GM12878 (cell line): Measurements from ENCODE around the gene ZBTB33.

Source experiments
- BACH1 ChIP-seq: fragments of 450-650 bp; IDR thresholded peaks from 2 replicates; pipeline ENCODE4 v1.6.1; 2017; ENCODE audit warnings: mild to moderate bottlenecking, borderline replicate concordance
- CEBPB ChIP-seq, 2 experiments: fragments of 150-350 bp in 1 of 2; IDR thresholded peaks; 2 replicates each; pipeline ENCODE4 v1.6.1; 2012 to 2014; ENCODE audit warnings: low read depth in 2 of 2, low read length in 2 of 2, borderline replicate concordance in 1 of 2, inconsistent platforms in 1 of 2
- EP300 ChIP-seq, 2 experiments: fragments of 150-350 bp in 1 of 2; IDR thresholded peaks; 2 replicates each; pipeline ENCODE4 v1.6.1; 2011 to 2012; ENCODE audit warnings: low read depth in 2 of 2, low read length in 2 of 2, borderline replicate concordance in 1 of 2, improper control_type of control experiment in 1 of 2, inconsistent platforms in 1 of 2; ENCODE audit not compliant: control insufficient read depth in 1 of 2
- ESRRA ChIP-seq: IDR thresholded peaks from 2 replicates; pipeline ENCODE4 v1.6.1; 2012; ENCODE audit warnings: mild to moderate bottlenecking, low read length, improper control_type of control experiment
- FOXM1 ChIP-seq: IDR thresholded peaks from 2 replicates; pipeline ENCODE4 v1.6.1; 2012; ENCODE audit warnings: low read depth, mild to moderate bottlenecking, inconsistent platforms, low read length, moderate library complexity
- GABPA ChIP-seq: IDR thresholded peaks from 2 replicates; pipeline ENCODE4 v1.6.1; 2014; ENCODE audit warnings: antibody characterized with exemption, low read depth, mild to moderate bottlenecking, inconsistent platforms
- GATAD2B ChIP-seq: fragments of 450-650 bp; conservative IDR thresholded peaks from 2 replicates; pipeline ENCODE4 v1.6.1; 2017; ENCODE audit warnings: low read depth, mild to moderate bottlenecking, moderate library complexity
- MYC ChIP-seq: IDR thresholded peaks from 2 replicates; pipeline ENCODE4 v1.6.1; 2011; ENCODE audit warnings: mild to moderate bottlenecking, low read length, moderate library complexity, inconsistent platforms; ENCODE audit not compliant: insufficient read depth, insufficient replicate concordance, insufficient read length, severe bottlenecking
- NR2C2 ChIP-seq: IDR thresholded peaks from 2 replicates; pipeline ENCODE4 v1.6.1; 2011; ENCODE audit warnings: borderline replicate concordance, low read depth; ENCODE audit not compliant: control insufficient read depth, insufficient read length
- PAX5 ChIP-seq: IDR thresholded peaks from 2 replicates; pipeline ENCODE4 v1.6.1; 2011; ENCODE audit warnings: low read depth, low read length, borderline replicate concordance
- POLR2AphosphoS5 ChIP-seq: IDR thresholded peaks from 2 replicates; pipeline ENCODE4 v1.6.1; 2011; ENCODE audit warnings: mild to moderate bottlenecking, low read length, inconsistent platforms
- SIN3A ChIP-seq: IDR thresholded peaks from 2 replicates; pipeline ENCODE4 v1.6.1; 2012; ENCODE audit warnings: low read depth, low read length, improper control_type of control experiment
- YY1 ChIP-seq: IDR thresholded peaks from 2 replicates; pipeline ENCODE4 v1.6.1; 2011; ENCODE audit warnings: low read depth, mild to moderate bottlenecking, low read length
- TF ChIP-seq, protein P1 (sequence below), 3 experiments: IDR thresholded peaks in 2 of 3; conservative IDR thresholded peaks in 1 of 3; 2 replicates each; pipeline ENCODE4 v1.5.1; 2011; ENCODE audit warnings: low read depth in 3 of 3, low read length in 3 of 3, mild to moderate bottlenecking in 3 of 3, control low read depth in 2 of 3, moderate library complexity in 2 of 3, inconsistent platforms in 1 of 3, mixed read lengths in 1 of 3; ENCODE audit not compliant: control insufficient read depth in 2 of 3, insufficient read depth in 1 of 3; ENCODE audit errors: extremely low read depth in 1 of 3

DNA sequence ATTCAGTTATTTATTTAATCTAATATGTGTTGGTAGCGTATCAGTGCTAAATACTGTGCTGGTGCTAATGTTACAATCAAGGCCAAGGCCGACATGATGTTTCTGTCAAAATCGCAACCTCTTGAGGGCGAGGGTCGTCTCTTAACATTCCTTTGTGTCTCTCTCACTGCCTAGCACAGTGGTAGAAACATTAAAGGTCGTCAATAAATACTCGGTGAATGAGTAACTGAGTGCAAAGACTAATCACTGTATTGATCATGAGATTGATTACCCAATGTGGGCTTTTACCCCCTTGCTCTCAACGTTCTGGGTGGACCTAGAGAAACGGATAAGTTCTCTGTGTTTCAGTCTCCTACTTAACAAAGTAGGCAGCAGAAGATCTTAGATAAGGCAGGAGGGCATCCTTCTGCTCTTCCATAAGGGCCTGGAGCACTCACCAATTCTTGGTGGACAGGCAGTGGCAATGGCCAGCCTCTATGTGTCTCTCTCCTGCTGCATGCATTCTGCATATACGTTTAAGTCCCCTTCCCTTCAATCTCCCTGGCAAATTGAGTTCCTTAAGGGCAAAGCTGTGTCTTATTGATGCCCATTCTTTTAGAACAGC lies 30.5 kb downstream of the ZBTB33 start:
- TF ChIP-seq ESRRA (no peak), FOXM1 (no peak), NR2C2 (no peak), SIN3A (no peak), EP300 (IDR thresholded peaks at IDR 0.05; ENCODE audit: borderline replicate concordance in 1 of 2, control insufficient read depth in 1 of 2, low read depth in 2 of 2, low read length in 2 of 2) (no peak), POLR2AphosphoS5 (no peak), YY1 (no peak), CEBPB (IDR thresholded peaks at IDR 0.05; ENCODE audit: borderline replicate concordance in 1 of 2, low read depth in 2 of 2, low read length in 2 of 2) (no peak), PAX5 (no peak), MYC (no peak), GATAD2B (no peak), BACH1 (no peak), GABPA (no peak)
- TF ChIP-seq, protein P1, sequence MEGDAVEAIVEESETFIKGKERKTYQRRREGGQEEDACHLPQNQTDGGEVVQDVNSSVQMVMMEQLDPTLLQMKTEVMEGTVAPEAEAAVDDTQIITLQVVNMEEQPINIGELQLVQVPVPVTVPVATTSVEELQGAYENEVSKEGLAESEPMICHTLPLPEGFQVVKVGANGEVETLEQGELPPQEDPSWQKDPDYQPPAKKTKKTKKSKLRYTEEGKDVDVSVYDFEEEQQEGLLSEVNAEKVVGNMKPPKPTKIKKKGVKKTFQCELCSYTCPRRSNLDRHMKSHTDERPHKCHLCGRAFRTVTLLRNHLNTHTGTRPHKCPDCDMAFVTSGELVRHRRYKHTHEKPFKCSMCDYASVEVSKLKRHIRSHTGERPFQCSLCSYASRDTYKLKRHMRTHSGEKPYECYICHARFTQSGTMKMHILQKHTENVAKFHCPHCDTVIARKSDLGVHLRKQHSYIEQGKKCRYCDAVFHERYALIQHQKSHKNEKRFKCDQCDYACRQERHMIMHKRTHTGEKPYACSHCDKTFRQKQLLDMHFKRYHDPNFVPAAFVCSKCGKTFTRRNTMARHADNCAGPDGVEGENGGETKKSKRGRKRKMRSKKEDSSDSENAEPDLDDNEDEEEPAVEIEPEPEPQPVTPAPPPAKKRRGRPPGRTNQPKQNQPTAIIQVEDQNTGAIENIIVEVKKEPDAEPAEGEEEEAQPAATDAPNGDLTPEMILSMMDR (IDR thresholded peaks at IDR 0.05 in 2 of 3, conservative IDR thresholded peaks at IDR 0.05 in 1 of 3; ENCODE audit: control insufficient read depth in 2 of 3, extremely low read depth in 1 of 3, insufficient read depth in 1 of 3, low read depth in 3 of 3, low read length in 3 of 3) = no peak
